H9 (cell line): Measurements from ENCODE around the gene CCDC38. TPM values are rescaled to one million over a fixed set of nuclear protein-coding genes. Genes with fewer than 3 reads are reported as not detected.

ENCODE experiments used
- DNase-seq: peaks from one replicate; pipeline ENCODE4 v3.0.0-alpha.2; 2017
- H2AFZ ChIP-seq: one replicate; pipeline ENCODE4 v1.6.1; 2013; ENCODE audit warnings: mild to moderate bottlenecking, low read length, control low read depth, moderate library complexity
- H2AK5ac ChIP-seq: 2 replicates; pipeline ENCODE4 v1.6.1; 2013; ENCODE audit warnings: low read length, control low read depth, mixed read lengths; ENCODE audit not compliant: insufficient read length
- H2BK120ac ChIP-seq: one replicate; pipeline ENCODE4 v1.6.1; 2013; ENCODE audit warnings: low read depth, mild to moderate bottlenecking, low read length, control low read depth, inconsistent platforms; ENCODE audit not compliant: poor library complexity, severe bottlenecking
- H2BK12ac ChIP-seq: 2 replicates; pipeline ENCODE4 v1.6.1; 2013; ENCODE audit warnings: low read length, control low read depth, mixed read lengths, low read depth; ENCODE audit not compliant: insufficient read length
- H2BK15ac ChIP-seq: 2 replicates; pipeline ENCODE4 v1.6.1; 2013; ENCODE audit warnings: low read depth, low read length, control low read depth
- H2BK20ac ChIP-seq: one replicate; pipeline ENCODE4 v1.6.1; 2013; ENCODE audit warnings: low read depth, mild to moderate bottlenecking, low read length, control low read depth, inconsistent platforms; ENCODE audit not compliant: poor library complexity, severe bottlenecking
- H2BK5ac ChIP-seq: 2 replicates; pipeline ENCODE4 v1.6.1; 2013; ENCODE audit warnings: low read length, control low read depth, mixed read lengths; ENCODE audit not compliant: insufficient read length
- H3K14ac ChIP-seq: 2 replicates; pipeline ENCODE4 v1.6.1; 2013; ENCODE audit warnings: low read length, control low read depth; ENCODE audit not compliant: insufficient read depth
- H3K18ac ChIP-seq: 2 replicates; pipeline ENCODE4 v1.6.1; 2013; ENCODE audit warnings: low read depth, mild to moderate bottlenecking, mixed read lengths, low read length, control low read depth; ENCODE audit not compliant: insufficient read length
- H3K23ac ChIP-seq: 2 replicates; pipeline ENCODE4 v1.6.1; 2013; ENCODE audit warnings: low read length, control low read depth, mixed read lengths, low read depth; ENCODE audit not compliant: insufficient read length
- H3K23me2 ChIP-seq: 2 replicates; pipeline ENCODE4 v1.6.1; 2013; ENCODE audit warnings: low read depth, mild to moderate bottlenecking, mixed read lengths, low read length, control low read depth; ENCODE audit not compliant: insufficient read length, poor library complexity, severe bottlenecking
- H3K27ac ChIP-seq: 2 replicates; pipeline ENCODE4 v1.5.1; 2013; ENCODE audit warnings: low read length, control low read depth, mixed read lengths, low read depth; ENCODE audit not compliant: insufficient read length
- H3K27me3 ChIP-seq: 2 replicates; pipeline ENCODE4 v1.6.1; 2013; ENCODE audit warnings: low read length, control low read depth, inconsistent platforms; ENCODE audit not compliant: insufficient read depth
- H3K4ac ChIP-seq: 2 replicates; pipeline ENCODE4 v1.6.1; 2013; ENCODE audit warnings: low read depth, mild to moderate bottlenecking, control low read depth, inconsistent platforms, low read length, moderate library complexity
- H3K4me1 ChIP-seq: 2 replicates; pipeline ENCODE4 v1.6.1; 2013; ENCODE audit warnings: low read length, control low read depth, inconsistent platforms; ENCODE audit not compliant: insufficient read depth
- H3K4me2 ChIP-seq: 2 replicates; pipeline ENCODE4 v1.6.1; 2013; ENCODE audit warnings: low read length, control low read depth, mixed read lengths; ENCODE audit not compliant: insufficient read length, insufficient read depth
- H3K56ac ChIP-seq: 2 replicates; pipeline ENCODE4 v1.6.1; 2013; ENCODE audit warnings: low read depth, mild to moderate bottlenecking, mixed read lengths, low read length, control low read depth; ENCODE audit not compliant: insufficient read length
- H3K79me1 ChIP-seq: 2 replicates; pipeline ENCODE4 v1.6.1; 2013; ENCODE audit warnings: low read depth, mild to moderate bottlenecking, moderate library complexity, low read length, control low read depth, inconsistent platforms; ENCODE audit not compliant: insufficient read depth, poor library complexity, severe bottlenecking
- H3K79me2 ChIP-seq: 2 replicates; pipeline ENCODE4 v1.6.1; 2013; ENCODE audit warnings: low read length, control low read depth, inconsistent platforms; ENCODE audit not compliant: insufficient read depth
- H3K9ac ChIP-seq: 2 replicates; pipeline ENCODE4 v1.6.1; 2013; ENCODE audit warnings: low read length, control low read depth, mixed read lengths; ENCODE audit not compliant: insufficient read length; ENCODE audit errors: extremely low read depth
- H3K9me3 ChIP-seq: one replicate; pipeline ENCODE4 v1.6.1; 2013; ENCODE audit warnings: low read depth, low read length, inconsistent platforms; ENCODE audit not compliant: control insufficient read depth
- H3T11ph ChIP-seq: one replicate; pipeline ENCODE4 v1.6.1; 2013; ENCODE audit warnings: mild to moderate bottlenecking, low read length, control low read depth, inconsistent platforms
- H4K20me1 ChIP-seq: one replicate; pipeline ENCODE4 v1.6.1; 2013; ENCODE audit not compliant: control insufficient read depth, insufficient read length, insufficient read depth
- H4K5ac ChIP-seq: 2 replicates; pipeline ENCODE4 v1.6.1; 2013; ENCODE audit warnings: low read depth, mild to moderate bottlenecking, mixed read lengths, low read length, control low read depth; ENCODE audit not compliant: insufficient read length
- H4K8ac ChIP-seq: replicated peaks from 2 replicates; pipeline ENCODE4 v1.6.1; 2013; ENCODE audit warnings: low read length, control low read depth, mixed read lengths, low read depth; ENCODE audit not compliant: insufficient read length
- H4K91ac ChIP-seq: 2 replicates; pipeline ENCODE4 v1.6.1; 2013; ENCODE audit warnings: low read depth, mild to moderate bottlenecking, moderate library complexity, mixed read lengths, low read length, control low read depth; ENCODE audit not compliant: insufficient read length
- H3K27ac Mint-ChIP-seq, 3 experiments: 2 replicates in 2 of 3; 3 replicates in 1 of 3; pipeline ENCODE4 v1.8.0; 2020 to 2021; ENCODE audit warnings: mixed read lengths in 3 of 3, mild to moderate bottlenecking in 1 of 3, moderate library complexity in 1 of 3
- H3K27me3 Mint-ChIP-seq: 2 replicates; pipeline ENCODE4 v1.8.0; 2021; ENCODE audit warnings: low read depth, mild to moderate bottlenecking, moderate library complexity, mixed read lengths
- H3K36me3 Mint-ChIP-seq, 3 experiments: 2 replicates in 2 of 3; 3 replicates in 1 of 3; pipeline ENCODE4 v1.8.0; 2020 to 2021; ENCODE audit warnings: low read depth in 3 of 3, mixed read lengths in 3 of 3; ENCODE audit not compliant: insufficient read depth in 1 of 3
- H3K4me1 Mint-ChIP-seq, 2 experiments: 2 replicates each; pipeline ENCODE4 v1.8.0; 2020; ENCODE audit warnings: mixed read lengths in 2 of 2
- H3K4me3 Mint-ChIP-seq, 2 experiments: 2 replicates in 1 of 2; 3 replicates in 1 of 2; pipeline ENCODE4 v1.8.0; 2020 to 2021; ENCODE audit warnings: mild to moderate bottlenecking in 2 of 2, mixed read lengths in 2 of 2, moderate library complexity in 1 of 2
- H3K9me3 Mint-ChIP-seq, 2 experiments: 2 replicates in 1 of 2; 3 replicates in 1 of 2; pipeline ENCODE4 v1.8.0; 2020; ENCODE audit warnings: mild to moderate bottlenecking in 2 of 2, mixed read lengths in 2 of 2, moderate library complexity in 1 of 2
- CTCF ChIP-seq: fragments of 200-600 bp; sonication (generic); conservative IDR thresholded peaks from 3 replicates; pipeline ENCODE4 v1.8.0; 2021; ENCODE audit warnings: antibody characterized with exemption, mild to moderate bottlenecking
- WGBS: extraction: QIAGEN DNeasy Blood & Tissue Kit; methylation state at CpG from one replicate; pipeline ENCODE4 v1.1.7; 2013; ENCODE audit warnings: missing lambda C conversion rate, low lambda C conversion rate, mixed read lengths; ENCODE audit not compliant: insufficient read length; ENCODE audit errors: extremely low coverage; 5-methylcytosine and 5-hydroxymethylcytosine counted together
- total RNA-seq: library from RNA; stranded (reverse); gene quantifications from 2 replicates; pipeline ENCODE4 v1.2.1, GENCODE V29; 2021

Gene CCDC38
- total RNA-seq, 1 experiment from 2014 or later: not detected

GRCh38 chr12:95859947-95860850, 82.2 kb downstream of the CCDC38 start:
- Histone ChIP-seq H2AFZ (no peak overlapping the region), H3K4me2 (peak overlapping the region; percentile 84), H4K20me1 (peaks cover 4% of the 10 kb centered on the region), H3K18ac (no peak overlapping the region), H3K79me2 (peaks cover 30% of the 10 kb centered on the region; the same call in 1 of the 2 replicates), H4K91ac (no peak overlapping the region), H2BK12ac (no peak overlapping the region), H3K4ac (no peak overlapping the region), H2AK5ac (no peak overlapping the region), H2BK15ac (no peak overlapping the region), H3K27me3 (no peaks in the 10 kb centered on the region), H3K23me2 (peaks cover 14% of the 10 kb centered on the region), H3K56ac (no peak overlapping the region), H2BK120ac (no peak overlapping the region), H3K79me1 (peaks cover 8% of the 10 kb centered on the region), H3K9me3 (no peaks in the 10 kb centered on the region), H2BK20ac (no peak overlapping the region), H3T11ph (no peak overlapping the region), H3K9ac (peak overlapping the region; percentile 97), H4K8ac (no peak overlapping the region), H2BK5ac (no peak overlapping the region), H3K4me1 (0 out of 2 replicates have a peak, but pooled peaks cover 2% of the 10 kb centered on the region), H3K23ac (no peak overlapping the region), H4K5ac (no peak overlapping the region), H3K14ac (no peak overlapping the region), H3K27ac (no peak overlapping the region)
- DNase-seq: no peak
- peaks cover 34 to 43% (median 40%) of the 10 kb centered on the region in 3 experiments for H3K36me3 Mint-ChIP-seq
- no peak overlapping the region for H3K4me3 Mint-ChIP-seq
- H3K27me3 Mint-ChIP-seq: no peaks in the 10 kb centered on the region
- peaks cover 12 to 14% of the 10 kb centered on the region in 2 experiments for H3K9me3 Mint-ChIP-seq
- peak overlapping the region in 1 of 3 experiments; percentile 3; a peak in 1 of 7 replicates for H3K27ac Mint-ChIP-seq
- H3K4me1 Mint-ChIP-seq: peaks cover 3 to 4% of the 10 kb centered on the region in 2 experiments
- no peak for TF ChIP-seq CTCF
- WGBS: no CpG with 5 or more reads among the region's 10 CpGs
